HG02798 (cell line): ENCODE measurements around the gene CPSF6.
"Not testable (repeated sequence)": the region's sequence is repeated elsewhere in the genome, so short reads cannot be mapped to it uniquely, and the experiment has no call there.

ENCODE experiments used
- ATAC-seq: cut with Tn5 transposase; IDR thresholded peaks from one replicate; pipeline ENCODE4 v1.9.1; 2021; ENCODE audit warnings: mild to moderate bottlenecking; ENCODE audit not compliant: unreplicated experiment, poor library complexity

CPSF6 gene

GRCh38 chr12:69239352-69239921 lies at the start of gene CPSF6:
TSS of gene CPSF6 (plus strand) at chr12:69239569. CDS start at chr12:69239647, 78 bp downstream.
- ATAC-seq, result peak; percentile 96

GRCh38 chr12:69196302-69197288 lies 42.8 kb upstream of the CPSF6 start:
- ATAC-seq, result no peak

- ATAC-seq, result not testable (repeated sequence)
Observed at GRCh38 chr12:69199976-69200375, 39.4 kb upstream of the CPSF6 start.

GRCh38 chr12:69204191-69204590 lies 35.2 kb upstream of the CPSF6 start:
- ATAC-seq, result no peak

- no peak for ATAC-seq
Observed at GRCh38 chr12:69210661-69211060, 28.7 kb upstream of the CPSF6 start.

- no peak for ATAC-seq
Observed at GRCh38 chr12:69211160-69211559, 28.2 kb upstream of the CPSF6 start.

- ATAC-seq, result no peak
Observed at GRCh38 chr12:69214169-69214568, 25.2 kb upstream of the CPSF6 start.

GRCh38 chr12:69225251-69225910 lies 14.0 kb upstream of the CPSF6 start:
- ATAC-seq, result no peak

- no peak for ATAC-seq
Observed at GRCh38 chr12:69231479-69231878, 7.9 kb upstream of the CPSF6 start.

GRCh38 chr12:69238589-69239351 lies 599 bp upstream of the CPSF6 start:
- peak; percentile 2 for ATAC-seq

- ATAC-seq, result peak; percentile 31
Observed at GRCh38 chr12:69239922-69240630, 707 bp downstream of the CPSF6 start.

GRCh38 chr12:69240631-69240995 lies 1.2 kb downstream of the CPSF6 start:
- no peak for ATAC-seq

- no peak for ATAC-seq
Observed at GRCh38 chr12:69241438-69242092, 2.2 kb downstream of the CPSF6 start.

GRCh38 chr12:69243099-69244084 lies 4.0 kb downstream of the CPSF6 start:
- peak; percentile 33 for ATAC-seq

GRCh38 chr12:69247268-69248018 lies 8.1 kb downstream of the CPSF6 start:
- ATAC-seq, result no peak

- no peak for ATAC-seq
Observed at GRCh38 chr12:69252033-69252432, 12.7 kb downstream of the CPSF6 start.

GRCh38 chr12:69254046-69254445 lies 14.7 kb downstream of the CPSF6 start:
- ATAC-seq, result peak; percentile 78
